HEK293T (cell line): ENCODE data around the gene ZNF433.

Experiments
- CTCF ChIA-PET: fragments of 350-600 bp; formaldehyde crosslinking; extraction: SDS; loops from one replicate; lab custom pipeline; 2021; ENCODE audit warnings: antibody characterized with exemption, inconsistent platforms; lab: Yijun Ruan, JAX
- POLR2A ChIA-PET: fragments of 350-600 bp; formaldehyde crosslinking; extraction: SDS; loops from one replicate; lab custom pipeline; 2020; ENCODE audit warnings: antibody characterized with exemption, inconsistent platforms; lab: Yijun Ruan, JAX
- DNase-seq: peaks from one replicate; pipeline ENCODE4 v3.0.0; 2012; ENCODE audit warnings: mixed read lengths; ENCODE audit errors: extremely low spot score
- ARNT ChIP-seq: fragments of 450-650 bp; IDR thresholded peaks from 2 replicates; pipeline ENCODE4 v1.6.1; 2017; ENCODE audit warnings: mild to moderate bottlenecking
- BHLHE40 ChIP-seq: fragments of 450-650 bp; IDR thresholded peaks from 2 replicates; pipeline ENCODE4 v1.6.1; 2016; ENCODE audit warnings: mild to moderate bottlenecking, moderate library complexity, borderline replicate concordance
- CTBP1 ChIP-seq: fragments of 450-650 bp; IDR thresholded peaks from 2 replicates; pipeline ENCODE4 v1.6.1; 2016; ENCODE audit warnings: borderline replicate concordance
- ELF4 ChIP-seq: fragments of 450-650 bp; IDR thresholded peaks from 2 replicates; pipeline ENCODE4 v1.6.1; 2017; ENCODE audit warnings: antibody characterized with exemption
- FOXA1 ChIP-seq: fragments of 450-650 bp; IDR thresholded peaks from 2 replicates; pipeline ENCODE4 v1.6.1; 2016; ENCODE audit warnings: mild to moderate bottlenecking
- FOXK2 ChIP-seq: fragments of 450-650 bp; IDR thresholded peaks from 2 replicates; pipeline ENCODE4 v1.6.1; 2016; ENCODE audit warnings: mild to moderate bottlenecking
- FOXM1 ChIP-seq: fragments of 450-650 bp; IDR thresholded peaks from 2 replicates; pipeline ENCODE4 v1.6.1; 2017; ENCODE audit warnings: mild to moderate bottlenecking, borderline replicate concordance
- HDGF ChIP-seq: fragments of 450-650 bp; IDR thresholded peaks from 2 replicates; pipeline ENCODE4 v1.6.1; 2017; ENCODE audit warnings: antibody characterized with exemption, borderline replicate concordance
- L3MBTL2 ChIP-seq: fragments of 450-650 bp; conservative IDR thresholded peaks from 2 replicates; pipeline ENCODE4 v1.6.1; 2016; ENCODE audit warnings: mild to moderate bottlenecking
- LEF1 ChIP-seq: fragments of 450-650 bp; IDR thresholded peaks from 2 replicates; pipeline ENCODE4 v1.6.1; 2017; ENCODE audit warnings: mild to moderate bottlenecking, borderline replicate concordance
- NFRKB ChIP-seq: fragments of 450-650 bp; IDR thresholded peaks from 2 replicates; pipeline ENCODE4 v1.6.1; 2016; ENCODE audit warnings: mild to moderate bottlenecking, moderate library complexity
- SP1 ChIP-seq: fragments of 450-650 bp; IDR thresholded peaks from 2 replicates; pipeline ENCODE4 v1.6.1; 2017
- SUZ12 ChIP-seq: fragments of 450-650 bp; IDR thresholded peaks from 2 replicates; pipeline ENCODE4 v1.6.1; 2016; ENCODE audit warnings: mild to moderate bottlenecking
- TARDBP ChIP-seq: fragments of 450-650 bp; IDR thresholded peaks from 2 replicates; pipeline ENCODE4 v1.6.1; 2016
- ZNF384 ChIP-seq: fragments of 450-650 bp; IDR thresholded peaks from 2 replicates; pipeline ENCODE4 v1.6.1; 2016
- TF ChIP-seq, protein P1 (sequence below): fragments of 450-650 bp; IDR thresholded peaks from 2 replicates; pipeline ENCODE4 v1.6.1; 2016

ZNF433 gene

DNA sequence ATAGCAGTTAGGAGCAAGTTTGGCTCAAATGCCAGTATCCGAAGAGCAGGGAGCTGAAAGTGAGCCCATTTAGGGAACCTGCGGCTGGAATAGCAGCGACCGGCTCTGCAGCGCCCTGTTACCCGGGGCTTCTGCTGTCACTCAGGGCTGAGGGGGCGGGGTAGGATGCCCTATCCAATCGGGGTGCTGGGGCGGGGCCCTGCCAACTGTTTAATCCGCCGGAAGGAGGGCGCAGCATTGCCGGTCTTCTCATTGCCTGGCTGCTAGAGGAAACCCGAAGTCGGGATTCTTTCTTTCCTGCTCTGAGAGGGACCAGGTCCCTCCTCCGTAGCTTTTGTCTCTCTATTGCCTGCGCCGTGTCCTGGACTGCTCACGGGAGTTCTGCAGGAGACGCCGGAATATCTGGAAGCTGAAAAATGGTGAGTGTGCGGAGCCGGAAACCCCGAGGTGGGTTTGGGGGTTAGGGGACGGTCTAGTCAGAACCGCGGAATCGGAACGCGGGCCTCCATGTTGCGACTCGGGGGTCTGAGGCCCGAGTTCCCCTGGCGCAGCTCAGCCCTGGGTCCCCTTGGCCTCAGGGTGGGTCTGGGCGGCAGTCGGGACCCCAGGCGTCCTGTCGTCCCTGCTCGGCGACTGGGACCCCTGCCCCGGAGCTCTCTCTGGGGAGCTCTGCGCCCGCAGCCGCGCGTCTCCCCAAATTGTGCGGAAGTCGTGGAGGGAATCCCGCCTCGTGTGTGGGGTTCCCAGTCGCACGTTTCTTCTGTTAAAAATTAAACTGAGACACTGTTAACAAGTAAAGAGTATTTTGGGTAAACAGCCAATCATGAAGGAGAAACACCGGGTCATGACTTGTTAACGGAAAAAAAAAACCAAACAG is 47.8 kb downstream of the ZNF433 start:
- TF ChIP-seq NFRKB (no peak), FOXM1 (no peak), L3MBTL2 (no peak), ARNT (no peak)
- TF ChIP-seq, protein P1, sequence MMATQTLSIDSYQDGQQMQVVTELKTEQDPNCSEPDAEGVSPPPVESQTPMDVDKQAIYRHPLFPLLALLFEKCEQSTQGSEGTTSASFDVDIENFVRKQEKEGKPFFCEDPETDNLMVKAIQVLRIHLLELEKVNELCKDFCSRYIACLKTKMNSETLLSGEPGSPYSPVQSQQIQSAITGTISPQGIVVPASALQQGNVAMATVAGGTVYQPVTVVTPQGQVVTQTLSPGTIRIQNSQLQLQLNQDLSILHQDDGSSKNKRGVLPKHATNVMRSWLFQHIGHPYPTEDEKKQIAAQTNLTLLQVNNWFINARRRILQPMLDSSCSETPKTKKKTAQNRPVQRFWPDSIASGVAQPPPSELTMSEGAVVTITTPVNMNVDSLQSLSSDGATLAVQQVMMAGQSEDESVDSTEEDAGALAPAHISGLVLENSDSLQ = peak; percentile 88
- DNase-seq = peak; percentile 14
- CTCF ChIA-PET = interaction anchor here (0.6 to 1.0 kb wide), 3 partner anchors 10 to 424 kb away, joined by 3 read pairs; no protein-coding TSS in a partner anchor
- POLR2A ChIA-PET = no interaction called here

DNA sequence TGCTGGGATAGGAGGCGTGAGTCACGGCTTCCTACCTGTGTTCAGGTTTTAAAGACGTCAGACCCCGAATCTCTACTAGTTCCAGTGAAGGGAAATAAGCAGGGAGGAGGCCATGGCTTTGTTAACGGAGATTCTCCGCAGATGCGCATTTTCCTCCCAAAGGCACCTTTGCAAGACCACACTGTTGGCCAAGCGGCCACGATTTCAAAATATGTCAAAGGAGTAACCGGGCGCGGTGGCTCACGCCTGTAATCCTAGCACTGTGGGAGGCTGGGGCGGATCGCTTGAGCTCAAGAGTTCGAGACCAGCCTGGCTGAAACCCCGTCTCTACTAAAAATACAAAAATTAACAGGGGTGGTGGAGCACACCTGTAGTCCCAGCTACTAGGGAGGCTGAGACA is 48.7 kb downstream of the ZNF433 start:
- ChIA-PET CTCF (interaction anchor here (1.0 kb wide), 1 partner anchor 64 kb away, joined by 3 read pairs; no protein-coding TSS in a partner anchor), POLR2A (no interaction called here)
- TF ChIP-seq BHLHE40 (no peak), L3MBTL2 (no peak), TARDBP (no peak), FOXK2 (no peak), FOXA1 (no peak), HDGF (no peak), LEF1 (no peak), ELF4 (no peak), ARNT (no peak), NFRKB (no peak), ZNF384 (no peak), FOXM1 (no peak), SUZ12 (no peak), CTBP1 (no peak), SP1 (no peak)
- TF ChIP-seq, protein P1 = no peak

DNA sequence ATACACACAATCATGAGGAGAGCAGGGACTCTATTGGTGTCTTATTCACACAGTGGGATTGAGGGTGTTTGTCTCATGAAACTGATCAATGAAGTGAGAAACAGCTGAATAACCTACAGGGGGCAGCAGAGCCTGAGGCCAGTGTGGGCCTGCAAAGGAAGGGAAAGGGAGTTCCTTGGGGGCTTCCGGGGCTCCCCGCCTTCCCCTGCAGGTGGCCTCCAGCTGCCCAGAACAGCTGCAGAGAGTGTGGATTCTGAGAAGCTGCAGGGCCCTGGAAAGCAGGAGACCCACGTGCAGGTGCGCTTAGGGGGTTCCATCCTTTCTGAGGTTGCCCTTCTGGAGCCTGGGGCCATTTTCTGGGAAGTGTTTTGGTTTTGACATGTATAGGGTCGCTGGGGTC is 50.5 kb downstream of the ZNF433 start:
- ChIA-PET POLR2A (no interaction called here), CTCF (no interaction called here)
- no peak for DNase-seq
- TF ChIP-seq HDGF (no peak), TARDBP (no peak), SUZ12 (no peak), FOXM1 (no peak), CTBP1 (no peak), ARNT (no peak), LEF1 (no peak), ZNF384 (no peak), NFRKB (no peak)
- TF ChIP-seq, protein P1 = no peak

More for the DNA sequence above, 48.7 kb downstream of the ZNF433 start:
- no peak for DNase-seq

DNA sequence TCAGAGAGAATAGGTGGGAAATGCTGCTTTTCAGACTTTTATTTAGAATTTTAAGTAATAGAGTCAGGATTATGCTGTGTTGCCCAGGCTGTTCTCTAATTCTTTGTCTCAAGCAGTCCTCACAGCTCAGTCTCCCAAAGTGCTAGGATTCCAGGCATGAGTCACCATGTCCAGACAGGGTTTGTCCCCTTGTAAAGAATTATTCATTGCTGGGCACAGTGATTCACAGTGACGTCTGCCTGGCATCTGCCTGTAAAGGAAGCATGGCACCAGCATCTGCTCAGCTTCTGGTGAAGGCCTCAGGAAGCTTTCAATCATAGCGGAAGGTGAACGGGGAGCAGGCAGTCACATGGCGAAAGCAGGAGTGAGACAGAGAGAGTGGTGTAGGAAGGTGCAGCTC is 53.0 kb downstream of the ZNF433 start:
- DNase-seq = no peak
- CTCF ChIA-PET = no interaction called here
- TF ChIP-seq ELF4 (no peak), ARNT (no peak), SP1 (no peak), CTBP1 (no peak), TARDBP (no peak), ZNF384 (no peak), SUZ12 (no peak)
- POLR2A ChIA-PET = no interaction called here

DNA sequence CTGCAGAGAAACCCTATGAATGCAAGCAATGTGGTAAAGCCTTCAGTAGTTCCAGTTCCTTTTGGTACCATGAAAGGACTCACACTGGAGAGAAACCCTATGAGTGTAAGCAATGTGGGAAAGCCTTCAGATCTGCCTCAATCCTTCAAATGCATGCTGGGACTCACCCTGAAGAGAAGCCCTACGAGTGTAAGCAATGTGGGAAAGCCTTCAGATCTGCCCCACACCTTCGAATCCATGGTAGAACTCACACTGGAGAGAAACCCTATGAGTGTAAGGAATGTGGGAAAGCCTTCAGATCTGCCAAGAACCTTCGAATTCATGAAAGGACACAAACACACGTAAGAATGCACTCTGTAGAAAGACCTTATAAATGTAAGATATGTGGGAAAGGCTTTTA is 56.0 kb downstream of the ZNF433 start:
- POLR2A ChIA-PET = no interaction called here
- CTCF ChIA-PET = no interaction called here
- no peak for TF ChIP-seq BHLHE40
- TF ChIP-seq HDGF = no peak
- no peak for TF ChIP-seq ZNF384
- TF ChIP-seq FOXA1 = no peak
- TF ChIP-seq SP1 = no peak

DNA sequence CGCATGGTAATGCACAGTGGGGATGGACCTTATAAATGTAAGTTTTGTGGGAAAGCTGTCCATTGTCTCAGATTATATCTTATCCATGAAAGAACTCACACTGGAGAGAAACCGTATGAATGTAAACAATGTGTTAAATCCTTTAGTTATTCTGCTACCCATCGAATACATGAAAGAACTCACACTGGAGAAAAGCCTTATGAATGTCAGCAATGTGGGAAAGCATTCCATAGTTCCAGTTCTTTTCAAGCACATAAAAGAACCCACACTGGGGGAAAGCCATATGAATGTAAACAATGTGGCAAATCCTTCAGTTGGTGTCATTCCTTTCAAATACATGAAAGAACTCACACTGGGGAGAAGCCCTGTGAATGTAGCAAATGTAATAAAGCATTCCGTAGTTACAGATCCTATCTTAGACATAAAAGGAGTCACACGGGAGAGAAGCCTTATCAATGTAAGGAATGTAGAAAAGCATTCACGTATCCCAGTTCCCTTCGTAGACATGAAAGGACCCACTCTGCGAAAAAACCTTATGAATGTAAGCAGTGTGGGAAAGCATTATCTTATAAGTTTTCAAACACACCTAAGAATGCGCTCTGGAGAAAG is 56.9 kb downstream of the ZNF433 start:
- ChIA-PET CTCF (no interaction called here), POLR2A (no interaction called here)
- TF ChIP-seq FOXM1 (no peak), LEF1 (no peak), SP1 (no peak), FOXK2 (no peak), BHLHE40 (no peak), SUZ12 (no peak), HDGF (no peak), CTBP1 (no peak), L3MBTL2 (no peak), TARDBP (no peak), NFRKB (no peak), ELF4 (no peak)
- TF ChIP-seq, protein P1 = no peak
- no peak for DNase-seq

More for the DNA sequence above, 56.0 kb downstream of the ZNF433 start:
- DNase-seq = no peak
